Activated naive CD4-positive, alpha-beta T cell treated with anti-CD3 and anti-CD28 coated beads, Interleukin-2, amount 50 U/mL, for 24 hours (primary cell): Measurements from ENCODE around the gene LZTR1.
"Not testable (repeated sequence)": the region's sequence is repeated elsewhere in the genome, so short reads cannot be mapped to it uniquely, and the experiment has no call there.

Experiments
- H3K27ac Mint-ChIP-seq: one replicate; pipeline ENCODE4 v1.8.0; 2021; ENCODE audit warnings: mild to moderate bottlenecking, mixed read lengths
- H3K27me3 Mint-ChIP-seq: one replicate; pipeline ENCODE4 v1.8.0; 2021; ENCODE audit warnings: mixed read lengths
- H3K36me3 Mint-ChIP-seq: one replicate; pipeline ENCODE4 v1.8.0; 2021; ENCODE audit warnings: mixed read lengths
- H3K4me1 Mint-ChIP-seq: one replicate; pipeline ENCODE4 v1.8.0; 2021; ENCODE audit warnings: mixed read lengths
- H3K4me3 Mint-ChIP-seq: one replicate; pipeline ENCODE4 v1.8.0; 2021; ENCODE audit warnings: mild to moderate bottlenecking, mixed read lengths
- H3K9me3 Mint-ChIP-seq: one replicate; pipeline ENCODE4 v1.8.0; 2021; ENCODE audit warnings: mixed read lengths

Gene LZTR1

GRCh38 chr22:21001601-21002325, 19.7 kb downstream of the LZTR1 start, which contains the start of gene THAP7:
TSS of gene THAP7 (minus strand) at chr22:21002118. CDS start at chr22:21001911, 207 bp downstream.
- Mint-ChIP-seq H3K9me3 (no peaks in the 10 kb centered on the region), H3K27me3 (no peaks in the 10 kb centered on the region), H3K4me3 (peak within 1 kb of the TSS; percentile 96), H3K27ac (peak within 1 kb of the TSS; percentile 98), H3K4me1 (peaks cover 42% of the 10 kb centered on the region), H3K36me3 (peaks cover 2% of the 10 kb centered on the region)

DNA sequence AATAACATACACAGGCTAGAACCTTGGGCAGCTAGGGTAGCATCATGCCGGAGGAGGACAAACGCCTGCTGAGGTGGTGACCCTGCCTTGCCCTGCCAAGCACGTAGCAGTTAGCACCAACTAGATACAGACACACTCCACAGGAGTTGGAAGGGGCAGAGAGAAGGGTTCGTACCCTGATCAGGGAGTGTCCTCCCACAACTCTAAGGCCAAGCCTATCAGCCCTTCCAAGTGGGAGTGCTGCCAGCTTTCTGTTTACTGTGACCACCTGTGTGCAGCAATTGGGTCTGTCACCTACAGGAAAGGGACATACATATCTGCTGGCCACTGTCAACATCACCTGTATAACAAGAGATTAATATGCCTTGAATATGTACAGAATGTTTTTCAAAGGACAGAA, 21.7 kb downstream of the LZTR1 start:
- Mint-ChIP-seq H3K36me3 (peaks cover 2% of the 10 kb centered on the region), H3K4me1 (peaks cover 35% of the 10 kb centered on the region), H3K27ac (peak overlapping the region; percentile 51), H3K27me3 (no peaks in the 10 kb centered on the region), H3K9me3 (no peaks in the 10 kb centered on the region), H3K4me3 (peak overlapping the region; percentile 96)

DNA sequence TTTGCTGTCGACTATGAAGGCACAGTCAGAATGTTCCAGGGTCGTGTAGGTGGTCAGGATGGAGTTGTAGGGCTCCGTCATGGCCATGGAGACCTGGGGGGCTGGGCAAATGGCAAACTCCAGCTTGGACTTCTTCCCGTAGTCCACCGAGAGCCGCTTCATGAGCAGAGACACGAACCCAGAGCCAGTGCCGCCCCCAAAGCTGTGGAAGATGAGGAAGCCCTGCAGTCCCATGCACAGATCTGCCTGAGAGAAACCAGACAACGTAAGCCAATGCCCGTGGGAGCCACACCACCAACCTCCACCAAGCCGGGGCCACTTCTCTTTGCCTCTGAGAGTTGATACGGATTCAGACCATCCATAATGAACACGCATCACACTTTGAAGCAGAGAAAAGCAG, 27.1 kb downstream of the LZTR1 start:
- not testable (repeated sequence) for H3K27ac Mint-ChIP-seq, H3K4me3 Mint-ChIP-seq, H3K27me3 Mint-ChIP-seq, H3K4me1 Mint-ChIP-seq, H3K36me3 Mint-ChIP-seq, H3K9me3 Mint-ChIP-seq

- Mint-ChIP-seq H3K4me1 (peaks cover 13% of the 10 kb centered on the region), H3K27me3 (no peaks in the 10 kb centered on the region), H3K4me3 (no peak overlapping the region)
Measured at GRCh38 chr22:21009638-21010425, 27.7 kb downstream of the LZTR1 start.

GRCh38 chr22:21010426-21011113, 28.5 kb downstream of the LZTR1 start:
- H3K36me3 Mint-ChIP-seq: no peaks in the 10 kb centered on the region
- H3K27me3 Mint-ChIP-seq: no peaks in the 10 kb centered on the region
- H3K4me1 Mint-ChIP-seq: peaks cover 20% of the 10 kb centered on the region
- no peaks in the 10 kb centered on the region for H3K9me3 Mint-ChIP-seq
- no peak overlapping the region for H3K4me3 Mint-ChIP-seq
- H3K27ac Mint-ChIP-seq: no peak overlapping the region

More at GRCh38 chr22:21009638-21010425, 27.7 kb downstream of the LZTR1 start:
- no peaks in the 10 kb centered on the region for H3K9me3 Mint-ChIP-seq
- H3K27ac Mint-ChIP-seq: no peak overlapping the region
- no peaks in the 10 kb centered on the region for H3K36me3 Mint-ChIP-seq

- no peak overlapping the region for H3K27ac Mint-ChIP-seq
- H3K4me1 Mint-ChIP-seq: peaks cover 30% of the 10 kb centered on the region
- H3K27me3 Mint-ChIP-seq: no peaks in the 10 kb centered on the region
- H3K9me3 Mint-ChIP-seq: no peaks in the 10 kb centered on the region
- H3K4me3 Mint-ChIP-seq: peak overlapping the region; percentile 55
- no peaks in the 10 kb centered on the region for H3K36me3 Mint-ChIP-seq
Measured at GRCh38 chr22:21012446-21013407, 30.6 kb downstream of the LZTR1 start.

DNA sequence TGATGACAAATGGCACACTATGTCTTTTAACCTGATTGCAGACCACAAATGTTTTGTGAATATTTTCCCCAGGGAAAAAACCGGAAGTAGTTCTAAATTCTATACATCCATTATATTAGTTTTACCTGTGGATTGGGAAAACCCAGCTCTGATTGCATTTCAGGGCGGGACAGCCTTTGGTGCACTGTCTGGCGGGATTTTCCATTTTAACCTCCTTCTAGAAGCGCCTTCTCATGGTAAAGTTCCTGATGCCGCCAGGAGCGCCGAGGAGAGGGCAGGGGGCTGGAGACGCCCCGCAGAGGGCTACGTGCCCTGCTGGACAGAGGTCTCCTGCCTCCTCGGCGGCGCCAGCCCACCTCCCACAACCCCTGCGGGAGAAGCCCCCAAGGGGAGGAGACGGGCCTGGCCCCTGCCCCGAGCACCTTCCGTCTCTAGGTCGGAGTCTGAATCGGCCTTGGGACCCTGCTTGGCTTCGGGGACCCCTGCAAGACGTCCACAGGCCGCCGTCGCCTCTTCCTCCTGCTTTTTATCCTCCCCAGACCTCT, 31.6 kb downstream of the LZTR1 start:
- no peaks in the 10 kb centered on the region for H3K9me3 Mint-ChIP-seq
- H3K4me1 Mint-ChIP-seq: peaks cover 30% of the 10 kb centered on the region
- no peaks in the 10 kb centered on the region for H3K27me3 Mint-ChIP-seq
- H3K4me3 Mint-ChIP-seq: peak overlapping the region; percentile 88
- H3K27ac Mint-ChIP-seq: peak overlapping the region; percentile 87
- no peaks in the 10 kb centered on the region for H3K36me3 Mint-ChIP-seq

DNA sequence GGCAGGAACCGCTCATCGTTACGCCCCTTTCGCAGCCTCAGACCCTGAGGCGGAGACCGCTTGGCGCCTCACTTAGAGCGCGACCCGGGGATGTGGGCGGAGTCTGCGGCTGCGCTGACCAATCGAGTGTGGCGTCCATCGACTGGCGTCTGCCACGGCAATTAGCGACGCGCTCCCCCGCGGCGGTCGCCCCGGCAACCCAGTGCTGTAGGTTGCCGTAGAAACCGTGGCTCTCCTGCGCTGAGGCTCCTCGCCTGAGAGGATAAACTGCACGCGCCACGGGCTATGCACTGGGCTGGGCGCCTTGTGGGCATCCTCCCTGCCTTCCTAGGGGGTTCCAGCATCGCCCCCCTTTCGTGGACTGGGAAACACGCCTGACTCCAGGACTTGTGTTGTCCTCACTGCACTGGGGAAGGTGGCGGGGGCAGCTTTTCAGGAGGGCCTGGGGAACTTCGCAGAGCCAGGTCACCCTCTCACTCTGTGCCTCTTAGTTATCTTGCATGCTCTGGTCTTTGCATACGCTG, 32.2 kb downstream of the LZTR1 start:
- Mint-ChIP-seq H3K27me3 (no peaks in the 10 kb centered on the region), H3K36me3 (no peaks in the 10 kb centered on the region), H3K27ac (peak overlapping the region; percentile 87), H3K4me3 (peak overlapping the region; percentile 88), H3K4me1 (peaks cover 30% of the 10 kb centered on the region), H3K9me3 (no peaks in the 10 kb centered on the region)

DNA sequence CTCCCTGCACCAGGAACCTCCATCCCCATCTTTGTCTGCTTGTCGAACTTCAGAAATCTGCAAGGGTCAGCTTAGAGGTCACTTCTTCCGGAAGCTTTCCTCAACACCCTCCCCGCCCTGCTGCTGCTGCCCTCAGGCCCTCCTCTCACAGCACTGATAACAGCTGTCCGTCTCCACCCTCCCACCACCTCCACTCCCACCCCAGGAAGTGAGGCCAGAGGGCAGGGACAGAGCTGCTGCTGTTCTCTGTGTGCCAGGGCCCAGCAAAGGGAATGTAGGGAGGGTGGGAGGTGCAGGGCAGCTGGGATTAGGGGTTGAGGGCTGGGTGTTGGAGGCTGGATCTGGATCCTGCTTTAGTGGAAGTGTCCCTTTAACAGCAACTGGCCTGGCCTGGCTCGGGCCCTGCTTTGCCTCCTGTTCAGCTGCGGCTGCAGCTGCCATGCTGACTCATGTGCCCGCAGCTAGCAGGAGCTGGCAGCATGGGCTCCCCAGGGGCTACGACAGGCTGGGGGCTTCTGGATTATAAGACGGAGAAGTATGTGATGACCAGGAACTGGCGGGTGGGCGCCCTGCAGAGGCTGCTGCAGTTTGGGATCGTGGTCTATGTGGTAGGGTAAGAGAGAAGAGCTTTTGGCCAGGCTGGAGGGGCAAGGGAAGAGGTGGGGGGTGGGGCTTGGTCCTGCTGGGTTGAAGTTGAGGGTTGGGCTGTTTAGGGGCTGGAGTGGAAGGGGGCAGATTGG, 32.8 kb downstream of the LZTR1 start, which contains the start of gene P2RX6:
P2RX6 (plus strand) TSS at position 440 of the 740 bp plus-strand sequence; CDS start at position 450, 10 bp downstream.
- Mint-ChIP-seq H3K4me1 (peaks cover 30% of the 10 kb centered on the region), H3K36me3 (no peaks in the 10 kb centered on the region), H3K27me3 (no peaks in the 10 kb centered on the region), H3K4me3 (peak within 1 kb of the TSS; percentile 88), H3K9me3 (no peaks in the 10 kb centered on the region), H3K27ac (peak within 1 kb of the TSS; percentile 87)

DNA sequence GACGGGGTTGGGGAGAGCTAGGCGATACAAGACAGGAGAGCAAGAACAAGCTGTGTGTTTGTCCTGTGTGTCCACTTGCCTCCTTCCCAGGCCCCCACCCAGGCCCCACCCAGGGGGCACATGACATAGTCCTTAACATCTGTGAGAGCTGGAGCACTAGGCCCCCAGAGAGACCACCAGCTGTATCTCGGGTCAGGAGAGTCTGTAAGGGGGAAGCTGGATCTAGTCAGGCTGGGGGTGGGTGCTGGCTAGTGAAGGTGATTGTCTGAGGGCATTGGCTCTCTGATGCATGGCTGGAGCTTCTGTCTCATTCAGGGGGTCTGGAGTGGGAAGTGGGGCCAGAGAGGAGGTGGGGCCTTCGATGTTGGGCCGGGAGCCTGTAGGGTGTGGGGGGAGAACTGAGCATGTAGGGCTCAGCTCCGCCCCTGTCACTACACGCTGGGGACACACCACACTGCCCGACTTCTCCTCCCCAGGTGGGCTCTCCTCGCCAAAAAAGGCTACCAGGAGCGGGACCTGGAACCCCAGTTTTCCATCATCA, 33.4 kb downstream of the LZTR1 start:
- H3K27me3 Mint-ChIP-seq: no peaks in the 10 kb centered on the region
- H3K36me3 Mint-ChIP-seq: no peaks in the 10 kb centered on the region
- H3K4me1 Mint-ChIP-seq: peaks cover 30% of the 10 kb centered on the region
- H3K9me3 Mint-ChIP-seq: no peaks in the 10 kb centered on the region
- H3K27ac Mint-ChIP-seq: no peak overlapping the region
- H3K4me3 Mint-ChIP-seq: no peak overlapping the region

- no peaks in the 10 kb centered on the region for H3K27me3 Mint-ChIP-seq
- H3K4me3 Mint-ChIP-seq: no peak overlapping the region
- peak overlapping the region; percentile 42 for H3K27ac Mint-ChIP-seq
- H3K36me3 Mint-ChIP-seq: no peaks in the 10 kb centered on the region
- no peaks in the 10 kb centered on the region for H3K9me3 Mint-ChIP-seq
- peaks cover 30% of the 10 kb centered on the region for H3K4me1 Mint-ChIP-seq
Measured at GRCh38 chr22:21016644-21017420, 34.7 kb downstream of the LZTR1 start.

- H3K9me3 Mint-ChIP-seq: no peaks in the 10 kb centered on the region
- no peaks in the 10 kb centered on the region for H3K27me3 Mint-ChIP-seq
- H3K27ac Mint-ChIP-seq: no peak overlapping the region
- H3K36me3 Mint-ChIP-seq: no peaks in the 10 kb centered on the region
- H3K4me3 Mint-ChIP-seq: no peak overlapping the region
- H3K4me1 Mint-ChIP-seq: peaks cover 30% of the 10 kb centered on the region
Measured at GRCh38 chr22:21018314-21018713, 36.2 kb downstream of the LZTR1 start.

DNA sequence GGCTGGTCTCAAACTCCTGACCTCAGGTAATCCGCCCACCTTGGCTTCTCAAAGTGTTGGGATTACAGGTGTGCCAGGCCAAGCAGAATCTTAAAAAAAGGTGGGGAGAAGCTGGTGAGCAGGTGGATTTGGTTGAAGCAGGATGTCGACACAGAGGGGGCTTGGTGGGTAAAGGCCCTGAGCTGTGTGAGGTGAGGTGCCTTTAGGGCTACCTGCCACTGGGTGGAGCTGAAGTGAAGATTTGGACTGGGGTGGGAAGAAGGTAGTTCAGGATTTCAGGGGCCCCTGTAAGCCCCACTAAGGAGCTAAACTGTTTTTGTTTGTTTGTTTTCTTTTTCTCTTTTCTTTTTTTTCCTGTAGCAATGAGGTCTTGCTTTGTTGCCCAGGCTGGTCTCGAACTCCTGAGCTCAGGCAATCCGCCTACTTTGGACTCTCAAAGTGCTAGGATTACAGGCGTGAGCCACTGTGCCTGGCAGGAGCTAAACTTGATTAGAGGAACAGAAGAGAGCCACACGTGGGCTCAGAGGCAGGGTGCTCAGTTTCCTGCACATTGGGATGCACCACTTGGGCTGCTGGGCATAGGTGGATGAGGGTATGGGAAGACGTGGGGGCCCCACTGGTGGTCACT, 38.8 kb downstream of the LZTR1 start:
- Mint-ChIP-seq H3K27ac (peak overlapping the region; percentile 62), H3K4me1 (peaks cover 18% of the 10 kb centered on the region), H3K9me3 (no peaks in the 10 kb centered on the region), H3K36me3 (no peaks in the 10 kb centered on the region), H3K4me3 (no peak overlapping the region), H3K27me3 (no peaks in the 10 kb centered on the region)
